NCI-H1694 (cell line): ENCODE data around the gene TRAF1.

Experiments used
- DNase-seq: peaks from one replicate; lab custom pipeline; 2025; lab: John Stamatoyannopoulos, UW

Gene TRAF1

GRCh38 chr9:120923620-120924328 lies 2.8 kb downstream of the TRAF1 start:
- no peak for DNase-seq

GRCh38 chr9:120922404-120923195 lies 4.0 kb downstream of the TRAF1 start:
- DNase-seq, result no peak

- DNase-seq, result no peak
These were observed 4.9 kb downstream of the TRAF1 start for GRCh38 chr9:120921661-120922181.

- DNase-seq, result no peak
These were observed 5.8 kb downstream of the TRAF1 start for GRCh38 chr9:120920806-120921178.

GRCh38 chr9:120919843-120920805 lies 6.5 kb downstream of the TRAF1 start:
- DNase-seq, result no peak

GRCh38 chr9:120918931-120919842 lies 7.4 kb downstream of the TRAF1 start:
- no peak for DNase-seq

GRCh38 chr9:120917929-120918762 lies 8.4 kb downstream of the TRAF1 start:
- no peak for DNase-seq

GRCh38 chr9:120916991-120917880 lies 9.4 kb downstream of the TRAF1 start:
- no peak for DNase-seq

- DNase-seq, result peak; percentile 18
These were observed 10.0 kb downstream of the TRAF1 start for GRCh38 chr9:120916588-120916987.

GRCh38 chr9:120915854-120916470 lies 10.6 kb downstream of the TRAF1 start:
- DNase-seq, result no peak

GRCh38 chr9:120914953-120915352 lies 11.6 kb downstream of the TRAF1 start:
- DNase-seq, result no peak

- no peak for DNase-seq
These were observed 12.2 kb downstream of the TRAF1 start for GRCh38 chr9:120914396-120914795.

GRCh38 chr9:120913647-120914264 lies 12.8 kb downstream of the TRAF1 start:
- no peak for DNase-seq

- no peak for DNase-seq
These were observed 13.5 kb downstream of the TRAF1 start for GRCh38 chr9:120912958-120913646.

- DNase-seq, result no peak
These were observed 15.2 kb downstream of the TRAF1 start for GRCh38 chr9:120911295-120911837.

GRCh38 chr9:120910643-120911042 lies 16.0 kb downstream of the TRAF1 start:
- no peak for DNase-seq

GRCh38 chr9:120909904-120910303 lies 16.7 kb downstream of the TRAF1 start:
- no peak for DNase-seq
